Heart left ventricle (tissue), 16 donors: ENCODE data around the gene NEK2. TPM values are rescaled to one million over a fixed set of nuclear protein-coding genes. Genes with fewer than 3 reads are reported as not detected.

Source experiments
- ATAC-seq, 4 donors: fragments of 200-7000 bp; cut with Tn5 transposase; one replicate each; pipeline ENCODE4 v1.9.1; 2020 to 2022; ENCODE audit warnings: moderate library complexity in 4 of 4, mild to moderate bottlenecking in 3 of 4, moderate number of reproducible peaks in 1 of 4
- DNase-seq, 5 donors: peaks; one replicate each; pipeline ENCODE4 v3.0.0-alpha.2; 2020
- H3K27ac ChIP-seq, 12 donors: fragments of 200-600 bp; sonication (generic) in 4 of 12; one replicate each; pipeline versions ENCODE4 v1.5.0 to v1.8.0; 2016 to 2022; ENCODE audit warnings: mild to moderate bottlenecking in 2 of 12
- H3K27me3 ChIP-seq, 9 donors: fragments of 200-600 bp; sonication (generic) in 2 of 9; one replicate each; pipeline versions ENCODE4 v1.5.1 to v1.8.0; 2016 to 2022; ENCODE audit warnings: mild to moderate bottlenecking in 3 of 9
- H3K36me3 ChIP-seq, 9 donors: fragments of 200-600 bp; sonication (generic) in 2 of 9; one replicate each; pipeline versions ENCODE4 v1.5.0 to v1.8.0; 2018 to 2022; ENCODE audit warnings: mild to moderate bottlenecking in 2 of 9
- H3K4me1 ChIP-seq, 12 donors: fragments of 200-600 bp; sonication (generic) in 4 of 12; one replicate each; pipeline versions ENCODE4 v1.5.0 to v1.8.0; 2016 to 2022; ENCODE audit warnings: mild to moderate bottlenecking in 3 of 12
- H3K4me3 ChIP-seq, 12 donors: fragments of 200-600 bp; sonication (generic) in 4 of 12; one replicate each; pipeline versions ENCODE4 v1.5.0 to v1.8.0; 2017 to 2022; ENCODE audit warnings: mild to moderate bottlenecking in 9 of 12, moderate library complexity in 4 of 12
- H3K9me3 ChIP-seq, 12 donors: fragments of 200-600 bp; sonication (generic) in 4 of 12; one replicate each; pipeline versions ENCODE4 v1.5.0 to v1.8.0; 2016 to 2022; ENCODE audit warnings: mild to moderate bottlenecking in 1 of 12
- POLR2A ChIP-seq, 2 donors: fragments of 450-650 bp; IDR thresholded peaks; one replicate each; pipeline ENCODE4 v1.6.1; 2017; ENCODE audit warnings: antibody characterized with exemption in 2 of 2, mild to moderate bottlenecking in 2 of 2, moderate library complexity in 2 of 2
- WGBS, 4 donors: extraction: QIAGEN DNeasy Blood & Tissue Kit in 2 of 4; methylation state at CpG; one replicate each; pipeline versions ENCODE4 v1.1.5 to v1.1.7; 2013 to 2018; 5-methylcytosine and 5-hydroxymethylcytosine counted together
- intact Hi-C, 10 donors: fragments of 100-400 bp; cut with DNase I; formaldehyde crosslinking; loops; one replicate each; pipeline versions ENCODE4 v1.11.1 to v1.14.2; 2022
- polyA plus RNA-seq, 2 donors: library from polyadenylated mRNA; stranded (reverse); fragments of 200-250 nt; gene quantifications; one replicate each; pipeline ENCODE4 v1.2.3, GENCODE V29; 2013
- total RNA-seq, 9 donors: library from RNA; depleted of rRNA in 2 of 9; stranded (reverse); fragments of >200 nt in 2 of 9; fragmentation: NEBNext Ultra II Directional in 3 of 9; extraction: Animal tissue kit (Norgen Biotek cat#: 25700) in 3 of 9; gene quantifications; one replicate each; pipeline versions ENCODE4 v1.1.0 to v1.2.4, GENCODE V29; 2016 to 2023
- TF ChIP-seq, protein P1 (sequence below), 12 donors: fragments of 200-600 bp; sonication (generic) in 4 of 12; IDR thresholded peaks; one replicate each; pipeline versions ENCODE4 v1.5.0 to v1.8.0; 2018 to 2022; ENCODE audit warnings: antibody characterized with exemption in 12 of 12, mild to moderate bottlenecking in 5 of 12
- donor health status: ischemic (EF 13 %, LVEDD 7.1; RV severe dilation, severe dysfunction).
- donor health status: healthy with polysubstance abuse.
- donor health status: DM: no; HTN: yes; CAD: no.
- donor health status: DM: no; HTN: no; CAD: no.
- donor health status: ischemic (EF 25% LVEDD 6.9; RV normal size, moderate dysfunction).
- donor health status: ischemic (EF 25% LVEDD 5.7; RV mildly dilated, moderate dysfunction).
- donor health status: healthy.
- donor health status: DM: yes; HTN: yes; CAD: no.
- donor health status: ischemic (EF 35%, LVEDD 5.7; RV mildly dilated, moderate dysfunction).
- donor health status: nonischemic (EF 11% LVEDD 7.7; RV severe dilation, severe dysfunction).
- donor health status: DM: yes; HTN: yes; CAD: no.
- donor health status: PGD.
- donor health status: ischemic (EF 29% LVEDD 5.4; RV normal size, mild dysfunction).
- donor health status: nonischemic (EF 23%, LVEDD 6.1; RV moderate dilation, normal function).

The NEK2 gene
- total and polyA plus RNA-seq, 11 donors: 0.10 to 2.5 (median 0.31) TPM; not detected in 5

DNA sequence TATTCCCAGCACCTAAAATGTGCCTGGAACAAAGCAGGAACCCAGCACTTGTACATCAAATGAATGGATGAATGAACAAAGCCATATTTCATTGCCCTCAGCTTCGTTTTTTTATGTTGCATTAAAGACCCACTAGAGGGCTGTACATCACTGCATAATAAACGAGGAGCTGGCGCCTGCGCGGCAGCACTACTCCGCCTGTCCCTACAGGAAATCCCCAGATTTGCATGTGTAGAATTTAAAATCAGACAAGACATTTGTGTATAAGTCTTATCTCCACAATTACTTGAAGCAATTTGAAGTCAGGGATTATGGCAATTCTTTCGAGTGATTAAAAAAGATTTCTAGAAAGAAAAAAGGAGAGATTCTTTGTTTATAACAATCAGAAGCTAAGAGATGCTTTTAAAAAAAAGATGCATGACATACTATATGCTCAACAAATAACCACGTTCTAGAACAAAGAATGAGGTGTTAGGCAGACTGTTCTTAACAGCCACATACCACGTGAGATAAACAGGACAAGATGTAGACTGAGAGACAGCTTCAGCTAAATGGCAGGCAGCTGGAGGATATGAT lies 5.4 kb upstream of the NEK2 start:
- H3K36me3 ChIP-seq: no peaks in the 10 kb centered on the region
- intact Hi-C loops: loop anchor here (1.0 to 10.0 kb wide), 15 partner anchors 150 to 784 kb away; partner anchors contain the start of genes DTL (in 5 of the 10), INTS7 (in 5 of the 10) and LPGAT1 (in 5 of the 10)
- H3K4me3 ChIP-seq: no peak overlapping the region
- peaks cover 0 to under 1% (median 0%) of the 10 kb centered on the region in 9 donors for H3K27me3 ChIP-seq
- peaks cover 0 to 10% (median under 1%) of the 10 kb centered on the region in 12 donors for H3K4me1 ChIP-seq
- peak overlapping the region in 1 of 12 donors; percentile 54 for H3K27ac ChIP-seq
- no peaks in the 10 kb centered on the region for H3K9me3 ChIP-seq
- WGBS, 4 donors: 2 to 4% (median 3%) methylated on average over 9 of the region's 9 CpGs
- peak; percentile 43 to 74 (median 60) for DNase-seq
- TF ChIP-seq, protein P1, sequence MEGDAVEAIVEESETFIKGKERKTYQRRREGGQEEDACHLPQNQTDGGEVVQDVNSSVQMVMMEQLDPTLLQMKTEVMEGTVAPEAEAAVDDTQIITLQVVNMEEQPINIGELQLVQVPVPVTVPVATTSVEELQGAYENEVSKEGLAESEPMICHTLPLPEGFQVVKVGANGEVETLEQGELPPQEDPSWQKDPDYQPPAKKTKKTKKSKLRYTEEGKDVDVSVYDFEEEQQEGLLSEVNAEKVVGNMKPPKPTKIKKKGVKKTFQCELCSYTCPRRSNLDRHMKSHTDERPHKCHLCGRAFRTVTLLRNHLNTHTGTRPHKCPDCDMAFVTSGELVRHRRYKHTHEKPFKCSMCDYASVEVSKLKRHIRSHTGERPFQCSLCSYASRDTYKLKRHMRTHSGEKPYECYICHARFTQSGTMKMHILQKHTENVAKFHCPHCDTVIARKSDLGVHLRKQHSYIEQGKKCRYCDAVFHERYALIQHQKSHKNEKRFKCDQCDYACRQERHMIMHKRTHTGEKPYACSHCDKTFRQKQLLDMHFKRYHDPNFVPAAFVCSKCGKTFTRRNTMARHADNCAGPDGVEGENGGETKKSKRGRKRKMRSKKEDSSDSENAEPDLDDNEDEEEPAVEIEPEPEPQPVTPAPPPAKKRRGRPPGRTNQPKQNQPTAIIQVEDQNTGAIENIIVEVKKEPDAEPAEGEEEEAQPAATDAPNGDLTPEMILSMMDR (IDR thresholded peaks at IDR 0.05): peak; percentile 56 to 80 (median 69)
- no peak for TF ChIP-seq POLR2A (IDR thresholded peaks at IDR 0.05)
- ATAC-seq: peak; percentile 68 to 92 (median 87)

GRCh38 chr1:211677659-211678058 lies 2.2 kb upstream of the NEK2 start:
- TF ChIP-seq POLR2A (IDR thresholded peaks at IDR 0.05): no peak
- TF ChIP-seq, protein P1 (IDR thresholded peaks at IDR 0.05): no peak

DNA sequence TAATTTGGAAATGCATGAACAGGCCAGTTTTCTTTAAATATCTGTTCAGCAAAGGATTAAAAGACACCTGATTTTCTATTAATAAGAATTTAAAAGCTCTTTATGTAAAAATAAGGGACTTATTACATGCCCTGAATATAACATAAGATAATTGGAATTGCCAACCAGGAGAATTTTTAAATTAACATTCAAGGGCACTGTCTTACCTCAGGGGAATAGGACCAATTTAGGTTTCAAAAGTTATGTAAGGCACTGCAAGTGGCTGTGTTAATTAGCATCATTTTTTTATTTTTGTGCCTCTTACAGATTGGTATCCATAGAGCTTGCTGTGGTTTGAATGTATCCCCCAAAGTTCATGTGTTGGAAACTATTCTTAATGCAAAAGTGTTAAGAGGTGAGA lies 1.3 kb upstream of the NEK2 start:
- H3K4me3 ChIP-seq: no peak overlapping the region
- no peaks in the 10 kb centered on the region for H3K27me3 ChIP-seq
- no peak for TF ChIP-seq POLR2A (IDR thresholded peaks at IDR 0.05)
- DNase-seq (no peak), ATAC-seq (no peak)
- intact Hi-C loops: loop anchor here in 2 of 10 donors (5.0 to 10.0 kb wide), 2 partner anchors 356 to 778 kb away; no protein-coding TSS in a partner anchor
- no peaks in the 10 kb centered on the region for H3K36me3 ChIP-seq
- H3K27ac ChIP-seq: no peak overlapping the region
- H3K4me1 ChIP-seq: peaks cover 0 to 26% (median 5%) of the 10 kb centered on the region in 12 donors
- H3K9me3 ChIP-seq: no peaks in the 10 kb centered on the region

More at GRCh38 chr1:211677659-211678058, 2.2 kb upstream of the NEK2 start:
- 62 to 73% (median 67%) methylated on average over 6 of the region's 6 CpGs for WGBS, 4 donors
- Histone ChIP-seq H3K4me1 (peaks cover 0 to 26% (median 5%) of the 10 kb centered on the region in 12 donors), H3K27me3 (no peaks in the 10 kb centered on the region), H3K36me3 (no peaks in the 10 kb centered on the region), H3K9me3 (no peaks in the 10 kb centered on the region), H3K27ac (no peak overlapping the region), H3K4me3 (no peak overlapping the region)
- DNase-seq: no peak
- no peak for ATAC-seq
- intact Hi-C loops: loop anchor here in 2 of 10 donors (5.0 to 10.0 kb wide), 2 partner anchors 355 to 777 kb away; no protein-coding TSS in a partner anchor

- DNase-seq: no peak
- TF ChIP-seq, protein P1 (IDR thresholded peaks at IDR 0.05): no peak
- no peak for TF ChIP-seq POLR2A (IDR thresholded peaks at IDR 0.05)
- peaks cover 0 to 25% (median 5%) of the 10 kb centered on the region in 12 donors for H3K4me1 ChIP-seq
- H3K27ac ChIP-seq: no peak overlapping the region
- H3K27me3 ChIP-seq: no peaks in the 10 kb centered on the region
- ATAC-seq: no peak
- no peaks in the 10 kb centered on the region for H3K36me3 ChIP-seq
- peak overlapping the region in 11 of 12 donors; percentile 39 to 74 (median 59) for H3K4me3 ChIP-seq
- intact Hi-C loops: loop anchor here in 2 of 10 donors (5.0 to 10.0 kb wide), 2 partner anchors 356 to 779 kb away; no protein-coding TSS in a partner anchor
- WGBS, 4 donors: 36 to 52% (median 39%) methylated on average over 19 of the region's 19 CpGs
- H3K9me3 ChIP-seq: no peaks in the 10 kb centered on the region
Observed at GRCh38 chr1:211676106-211676583, 724 bp upstream of the NEK2 start.
